NCI-H2081 treated with DMSO at 0.1 percent for 48 hours (cell line): ENCODE results near the gene CACFD1.

Experiments
- DNase-seq: peaks from one replicate; lab custom pipeline; 2025; lab: John Stamatoyannopoulos, UW

CACFD1 gene

DNA sequence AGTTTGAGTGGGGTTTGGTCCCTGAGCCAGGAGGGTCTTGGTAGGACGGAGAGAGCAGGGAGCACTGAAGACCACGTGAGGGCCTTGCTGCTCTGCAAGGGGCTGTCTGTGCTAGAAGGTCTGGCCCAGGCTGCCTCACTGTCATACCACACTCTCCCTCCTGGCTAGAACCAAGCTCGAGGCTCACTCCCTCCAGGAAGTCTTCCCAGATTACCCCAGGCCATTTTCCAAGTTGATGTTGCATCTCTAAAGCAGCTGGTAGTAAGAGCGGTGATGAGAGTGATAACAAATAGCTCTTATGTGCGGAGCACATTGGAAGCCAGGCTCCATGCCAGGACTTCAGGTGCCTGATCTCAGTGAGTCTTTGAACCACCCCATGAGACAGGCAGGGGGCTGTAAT, 58.4 kb downstream of the CACFD1 start:
- DNase-seq: no peak

GRCh38 chr9:133518706-133519449, 59.1 kb downstream of the CACFD1 start:
- DNase-seq: no peak

DNA sequence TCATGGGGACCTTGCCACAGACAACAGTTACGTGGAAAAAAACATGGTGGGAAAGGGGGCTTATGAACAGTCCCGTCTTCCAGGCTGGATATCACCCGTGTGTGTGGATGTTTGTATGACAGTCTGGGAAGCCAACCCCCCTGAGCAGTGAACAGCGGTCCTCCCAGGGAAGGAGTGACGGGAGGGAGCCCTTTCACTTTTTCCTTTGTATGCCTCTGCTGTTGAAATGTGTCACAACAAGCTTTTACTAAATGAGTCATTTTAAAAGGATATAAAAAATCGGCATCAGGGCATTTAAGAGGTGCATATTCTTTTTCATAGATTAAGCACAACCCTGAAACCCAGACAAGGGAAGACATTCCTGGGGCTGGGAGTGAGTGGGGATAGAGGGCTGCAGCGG, 59.9 kb downstream of the CACFD1 start:
- DNase-seq: no peak

- DNase-seq: no peak
Measured at GRCh38 chr9:133520121-133520835, 60.5 kb downstream of the CACFD1 start.
